Aorta (tissue), 5 donors: ENCODE measurements around the gene ATRX. TPM values are rescaled to one million over a fixed set of nuclear protein-coding genes. Genes with fewer than 3 reads are reported as not detected.

Experiments used
- ATAC-seq: fragments of 200-7000 bp; cut with Tn5 transposase; one replicate; pipeline ENCODE4 v1.9.1; 2022; ENCODE audit warnings: moderate library complexity; ENCODE audit not compliant: low FRiP score
- DNase-seq, 2 donors: peaks; one replicate each; pipeline ENCODE4 v3.0.0-alpha.2; 2020
- H3K27ac ChIP-seq, 2 donors: one replicate each; pipeline ENCODE4 v1.5.1; 2013; ENCODE audit warnings: low read length in 2 of 2, mild to moderate bottlenecking in 2 of 2, moderate library complexity in 2 of 2, control low read depth in 1 of 2, inconsistent platforms in 1 of 2, low read depth in 1 of 2
- H3K27me3 ChIP-seq, 2 donors: one replicate each; pipeline ENCODE4 v1.6.1; 2013; ENCODE audit warnings: control low read depth in 1 of 2, low read length in 1 of 2, mild to moderate bottlenecking in 1 of 2, moderate library complexity in 1 of 2; ENCODE audit not compliant: insufficient read depth in 2 of 2, control insufficient read depth in 1 of 2
- H3K36me3 ChIP-seq, 2 donors: one replicate each; pipeline ENCODE4 v1.6.1; 2013; ENCODE audit warnings: control low read depth in 1 of 2, low read length in 1 of 2, mild to moderate bottlenecking in 1 of 2; ENCODE audit not compliant: insufficient read depth in 2 of 2, control insufficient read depth in 1 of 2
- H3K4me1 ChIP-seq, 2 donors: one replicate each; pipeline ENCODE4 v1.6.1; 2013; ENCODE audit warnings: low read length in 2 of 2, control low read depth in 1 of 2, mild to moderate bottlenecking in 1 of 2, moderate library complexity in 1 of 2; ENCODE audit not compliant: insufficient read depth in 2 of 2, control insufficient read depth in 1 of 2
- H3K4me3 ChIP-seq, 2 donors: one replicate each; pipeline ENCODE4 v1.5.1; 2013; ENCODE audit warnings: low read length in 2 of 2, control low read depth in 1 of 2, mild to moderate bottlenecking in 1 of 2
- H3K9me3 ChIP-seq: one replicate; pipeline ENCODE4 v1.6.1; 2013; ENCODE audit warnings: mild to moderate bottlenecking, low read length; ENCODE audit not compliant: control insufficient read depth
- WGBS, 2 donors: extraction: QIAGEN DNeasy Blood & Tissue Kit; methylation state at CpG; one replicate each; pipeline ENCODE4 v1.1.7; 2013; 5-methylcytosine and 5-hydroxymethylcytosine counted together
- intact Hi-C, 2 donors: fragments of 100-400 bp; cut with DNase I; formaldehyde crosslinking; loops; one replicate each; pipeline versions ENCODE4 v1.14.2 to v1.15.0; 2022
- polyA plus RNA-seq, 2 donors: library from polyadenylated mRNA; stranded (reverse); fragments of 200-250 nt; gene quantifications; one replicate each; pipeline ENCODE4 v1.2.3, GENCODE V29; 2013
- total RNA-seq, 2 donors: library from RNA; stranded (reverse); fragmentation: NEBNext Ultra II Directional; extraction: Animal tissue kit (Norgen Biotek cat#: 25700); gene quantifications; one replicate each; pipeline ENCODE4 v1.2.1, GENCODE V29; 2021
- donor health status: healthy with polysubstance abuse.
- donor health status: Bipolar disorder and iron deficiency.
- donor health status: DM: no; HTN: no; CAD: no.
- donor health status: DM: no; HTN: no; CAD: no.
- donor health status: DM: yes; HTN: yes; CAD: no.

ATRX gene
- total and polyA plus RNA-seq, 4 donors = 9.4 to 136 (median 72.4) TPM

- Histone ChIP-seq H3K36me3 (no peaks in the 10 kb centered on the region), H3K4me1 (no peaks in the 10 kb centered on the region), H3K27me3 (no peaks in the 10 kb centered on the region), H3K9me3 (no peaks in the 10 kb centered on the region), H3K4me3 (no peak overlapping the region), H3K27ac (no peak overlapping the region)
- 73 to 82% methylated on average over 3 of the region's 3 CpGs for WGBS, 2 donors
- ATAC-seq (no peak), DNase-seq (no peak)
- intact Hi-C loops = no loop called here
These were observed 127.1 kb downstream of the ATRX start for GRCh38 chrX:77658886-77659285.

GRCh38 chrX:77652095-77652494 is 133.9 kb downstream of the ATRX start:
- ATAC-seq (no peak), DNase-seq (no peak)
- Histone ChIP-seq H3K9me3 (no peaks in the 10 kb centered on the region), H3K36me3 (no peaks in the 10 kb centered on the region), H3K4me3 (no peak overlapping the region), H3K27me3 (no peaks in the 10 kb centered on the region), H3K27ac (no peak overlapping the region), H3K4me1 (no peaks in the 10 kb centered on the region)
- intact Hi-C loops = no loop called here
- 92 to 98% methylated on average over 5 of the region's 5 CpGs for WGBS, 2 donors

- ATAC-seq (no peak), DNase-seq (no peak)
- Histone ChIP-seq H3K27ac (no peak overlapping the region), H3K36me3 (no peaks in the 10 kb centered on the region), H3K27me3 (no peaks in the 10 kb centered on the region), H3K4me1 (no peaks in the 10 kb centered on the region), H3K9me3 (no peaks in the 10 kb centered on the region), H3K4me3 (no peak overlapping the region)
- 77 to 93% methylated on average over 4 of the region's 4 CpGs for WGBS, 2 donors
- intact Hi-C loops = no loop called here
These were observed 145.3 kb downstream of the ATRX start for GRCh38 chrX:77640702-77641101.

- Histone ChIP-seq H3K36me3 (no peaks in the 10 kb centered on the region), H3K9me3 (no peaks in the 10 kb centered on the region), H3K27ac (no peak overlapping the region), H3K4me1 (no peaks in the 10 kb centered on the region), H3K4me3 (no peak overlapping the region), H3K27me3 (no peaks in the 10 kb centered on the region)
- intact Hi-C loops = no loop called here
- no peak for DNase-seq
- ATAC-seq = no peak
- 84 to 95% methylated on average over 1 of the region's 1 CpG for WGBS, 2 donors
These were observed 146.2 kb downstream of the ATRX start for GRCh38 chrX:77639820-77640219.

GRCh38 chrX:77638397-77638796 is 147.6 kb downstream of the ATRX start:
- ATAC-seq (no peak), DNase-seq (no peak)
- H3K27ac ChIP-seq = no peak overlapping the region
- WGBS, 2 donors = 89 to 92% methylated on average over 8 of the region's 8 CpGs
- intact Hi-C loops = no loop called here
- no peaks in the 10 kb centered on the region for H3K36me3 ChIP-seq
- H3K9me3 ChIP-seq = no peaks in the 10 kb centered on the region
- no peaks in the 10 kb centered on the region for H3K27me3 ChIP-seq
- H3K4me1 ChIP-seq = no peaks in the 10 kb centered on the region
- no peak overlapping the region for H3K4me3 ChIP-seq

- Histone ChIP-seq H3K9me3 (no peaks in the 10 kb centered on the region), H3K27ac (no peak overlapping the region), H3K36me3 (no peaks in the 10 kb centered on the region), H3K4me1 (no peaks in the 10 kb centered on the region), H3K4me3 (no peak overlapping the region), H3K27me3 (no peaks in the 10 kb centered on the region)
- 70 to 94% methylated on average over 2 of the region's 2 CpGs for WGBS, 2 donors
- ATAC-seq = no peak
- no peak for DNase-seq
- intact Hi-C loops = no loop called here
These were observed 150.6 kb downstream of the ATRX start for GRCh38 chrX:77635373-77635772.

- no peaks in the 10 kb centered on the region for H3K36me3 ChIP-seq
- no peak overlapping the region for H3K4me3 ChIP-seq
- ATAC-seq = no peak
- intact Hi-C loops = no loop called here
- H3K9me3 ChIP-seq = no peaks in the 10 kb centered on the region
- H3K4me1 ChIP-seq = no peaks in the 10 kb centered on the region
- DNase-seq = no peak
- 90 to 93% methylated on average over 1 of the region's 1 CpG for WGBS, 2 donors
- no peaks in the 10 kb centered on the region for H3K27me3 ChIP-seq
- no peak overlapping the region for H3K27ac ChIP-seq
These were observed 157.6 kb downstream of the ATRX start for GRCh38 chrX:77628294-77629025.

- no peaks in the 10 kb centered on the region for H3K27me3 ChIP-seq
- WGBS, 2 donors = 79 to 85% methylated on average over 9 of the region's 9 CpGs
- intact Hi-C loops = no loop called here
- no peaks in the 10 kb centered on the region for H3K36me3 ChIP-seq
- no peak overlapping the region for H3K4me3 ChIP-seq
- DNase-seq (no peak), ATAC-seq (no peak)
- H3K4me1 ChIP-seq = no peaks in the 10 kb centered on the region
- no peak overlapping the region for H3K27ac ChIP-seq
- H3K9me3 ChIP-seq = no peaks in the 10 kb centered on the region
These were observed 163.3 kb downstream of the ATRX start for GRCh38 chrX:77622672-77623071.

GRCh38 chrX:77622233-77622632 is 163.8 kb downstream of the ATRX start:
- intact Hi-C loops = no loop called here
- ATAC-seq (no peak), DNase-seq (no peak)

More at GRCh38 chrX:77622233-77622632, 163.8 kb downstream of the ATRX start:
- no peaks in the 10 kb centered on the region for H3K9me3 ChIP-seq
- no peaks in the 10 kb centered on the region for H3K4me1 ChIP-seq
- 45 to 57% methylated on average over 3 of the region's 3 CpGs for WGBS, 2 donors
- H3K36me3 ChIP-seq = no peaks in the 10 kb centered on the region
- no peaks in the 10 kb centered on the region for H3K27me3 ChIP-seq
- no peak overlapping the region for H3K4me3 ChIP-seq
- no peak overlapping the region for H3K27ac ChIP-seq
